ENCODE data around the gene HM13. TPM values are rescaled to one million over a fixed set of nuclear protein-coding genes. Genes with fewer than 3 reads are reported as not detected.

HM13 gene
- total RNA-seq, 1 experiment from 2014 or later, result 272 TPM

DNA sequence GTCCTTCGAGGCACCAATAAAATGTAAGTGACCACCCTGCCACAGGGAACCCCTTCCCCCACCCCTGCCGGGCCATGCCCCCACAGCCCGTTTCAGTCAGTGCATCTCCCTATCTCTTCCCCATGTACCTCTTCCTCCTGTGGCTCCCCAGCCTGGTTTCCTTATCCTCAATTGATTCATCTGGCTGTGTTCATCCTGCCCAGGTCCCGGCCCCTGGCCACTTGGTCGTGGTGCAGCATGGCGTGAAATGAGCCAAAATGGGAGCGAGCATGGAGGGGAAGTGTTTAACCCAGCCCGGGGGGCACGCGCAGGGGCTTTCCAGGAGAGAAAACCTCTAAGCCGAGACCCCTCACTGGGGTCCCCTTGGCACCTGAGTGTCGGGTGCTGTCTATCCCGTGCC is 35.9 kb downstream of the HM13 start:
- ChIA-PET CTCF (no interaction called here), POLR2A (ENCODE audit: unreplicated experiment) (no interaction called here)
- Histone ChIP-seq H3K9me2 (ENCODE audit: insufficient read depth) (no peaks in the 10 kb centered on the region), H3K4me2 (no peak overlapping the region), H3K79me2 (ENCODE audit: low read depth) (peaks cover 47% of the 10 kb centered on the region), H3K4me3 (no peak overlapping the region), H4K20me1 (ENCODE audit: insufficient read depth) (no peaks in the 10 kb centered on the region), H3K27me3 (ENCODE audit: insufficient read depth, low read depth) (no peaks in the 10 kb centered on the region), H3F3A (ENCODE audit: insufficient read depth, low read depth) (peaks cover 57% of the 10 kb centered on the region), H3K27ac (0 out of 2 replicates have a peak overlapping the region, but pooled peaks have one; percentile 12), H3K9me3 (ENCODE audit: insufficient read depth, low read depth) (no peaks in the 10 kb centered on the region), H2AFZ (no peak overlapping the region), H3K4me1 (replicated peaks; ENCODE audit: insufficient read depth) (peaks cover 41% of the 10 kb centered on the region), H3K36me3 (ENCODE audit: low read depth) (peaks cover 43% of the 10 kb centered on the region)
- TF ChIP-seq, protein P1, sequence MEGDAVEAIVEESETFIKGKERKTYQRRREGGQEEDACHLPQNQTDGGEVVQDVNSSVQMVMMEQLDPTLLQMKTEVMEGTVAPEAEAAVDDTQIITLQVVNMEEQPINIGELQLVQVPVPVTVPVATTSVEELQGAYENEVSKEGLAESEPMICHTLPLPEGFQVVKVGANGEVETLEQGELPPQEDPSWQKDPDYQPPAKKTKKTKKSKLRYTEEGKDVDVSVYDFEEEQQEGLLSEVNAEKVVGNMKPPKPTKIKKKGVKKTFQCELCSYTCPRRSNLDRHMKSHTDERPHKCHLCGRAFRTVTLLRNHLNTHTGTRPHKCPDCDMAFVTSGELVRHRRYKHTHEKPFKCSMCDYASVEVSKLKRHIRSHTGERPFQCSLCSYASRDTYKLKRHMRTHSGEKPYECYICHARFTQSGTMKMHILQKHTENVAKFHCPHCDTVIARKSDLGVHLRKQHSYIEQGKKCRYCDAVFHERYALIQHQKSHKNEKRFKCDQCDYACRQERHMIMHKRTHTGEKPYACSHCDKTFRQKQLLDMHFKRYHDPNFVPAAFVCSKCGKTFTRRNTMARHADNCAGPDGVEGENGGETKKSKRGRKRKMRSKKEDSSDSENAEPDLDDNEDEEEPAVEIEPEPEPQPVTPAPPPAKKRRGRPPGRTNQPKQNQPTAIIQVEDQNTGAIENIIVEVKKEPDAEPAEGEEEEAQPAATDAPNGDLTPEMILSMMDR (conservative IDR thresholded peaks at IDR 0.05), result no peak
- TF ChIP-seq EZH2 (IDR thresholded peaks at IDR 0.05; ENCODE audit: low read depth), result no peak
- DNase-seq, result no peak
- intact Hi-C loops (cut with micrococcal nuclease; ENCODE audit: unreplicated experiment), result no loop called here
- BruUV-seq (replicated peaks), result no TSS peak

DNA sequence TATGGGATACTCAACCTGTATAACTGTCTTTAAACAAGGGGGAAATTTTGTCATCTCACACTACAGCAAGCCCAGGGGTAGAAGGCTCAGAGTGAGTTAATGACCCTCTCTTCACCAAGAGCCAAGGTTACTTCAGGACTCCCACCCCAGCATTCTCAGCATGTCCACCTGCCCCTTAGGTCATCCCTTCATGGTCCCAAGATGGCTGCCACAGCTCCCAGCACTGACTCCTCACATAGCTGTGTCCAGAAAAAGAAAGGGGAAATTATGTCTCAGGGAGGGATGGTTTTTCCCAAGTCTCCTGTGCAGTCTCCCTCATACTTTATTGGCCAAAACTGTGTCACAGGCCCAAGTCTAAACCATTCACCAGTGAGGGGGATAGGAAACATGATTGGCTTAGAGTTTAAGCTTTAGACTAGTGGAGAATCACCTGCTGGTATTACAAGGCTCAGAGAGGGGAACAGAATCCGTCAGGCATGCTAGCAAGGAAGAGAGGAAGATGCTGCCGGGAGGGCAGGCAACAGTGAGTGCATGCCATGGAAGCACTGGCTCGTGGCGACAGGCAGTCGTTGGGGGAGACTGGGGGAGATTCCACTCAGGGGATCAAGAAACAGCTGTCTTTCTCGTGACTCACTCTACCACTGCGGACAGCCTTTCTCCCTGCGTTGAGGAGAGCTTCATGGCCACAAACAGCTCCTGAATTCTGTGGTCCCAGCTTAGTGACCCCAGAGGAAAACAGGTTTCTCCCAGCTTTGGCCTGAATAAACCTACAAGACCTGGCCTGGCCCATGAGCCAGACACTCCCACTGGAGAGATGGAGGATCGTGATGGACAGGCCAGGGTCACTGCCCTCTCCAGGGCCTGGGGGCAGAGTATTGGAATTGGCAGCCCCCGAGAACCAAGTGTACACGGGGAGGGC is 37.2 kb downstream of the HM13 start:
- H2AFZ ChIP-seq, result no peak overlapping the region
- H3K9me2 ChIP-seq (ENCODE audit: insufficient read depth), result no peaks in the 10 kb centered on the region
- H3F3A ChIP-seq (ENCODE audit: insufficient read depth, low read depth), result peaks cover 54% of the 10 kb centered on the region; the same call in 1 of the 2 replicates
- H3K27me3 ChIP-seq (ENCODE audit: insufficient read depth, low read depth), result no peaks in the 10 kb centered on the region
- no peak overlapping the region for H3K4me3 ChIP-seq
- H3K79me2 ChIP-seq (ENCODE audit: low read depth), result peaks cover 42% of the 10 kb centered on the region
- no peaks in the 10 kb centered on the region for H4K20me1 ChIP-seq (ENCODE audit: insufficient read depth)
- POLR2A ChIA-PET (ENCODE audit: unreplicated experiment), result interaction anchor here (0.6 kb wide), 1 partner anchor 61 kb away, joined by 3 read pairs; no protein-coding TSS in a partner anchor
- intact Hi-C loops (cut with micrococcal nuclease; ENCODE audit: unreplicated experiment), result no loop called here
- H3K4me2 ChIP-seq, result 0 out of 2 replicates have a peak overlapping the region, but pooled peaks have one; percentile 34
- peaks cover 47% of the 10 kb centered on the region for H3K36me3 ChIP-seq (ENCODE audit: low read depth)
- TF ChIP-seq, protein P1 (conservative IDR thresholded peaks at IDR 0.05), result no peak
- TF ChIP-seq EZH2 (IDR thresholded peaks at IDR 0.05; ENCODE audit: low read depth), result no peak
- no peaks in the 10 kb centered on the region for H3K9me3 ChIP-seq (ENCODE audit: insufficient read depth, low read depth)
- H3K4me1 ChIP-seq (replicated peaks; ENCODE audit: insufficient read depth), result peaks cover 28% of the 10 kb centered on the region
- H3K27ac ChIP-seq, result peak overlapping the region; percentile 47
- DNase-seq, result no peak
- BruUV-seq (replicated peaks), result no TSS peak
- CTCF ChIA-PET, result interaction anchor here (0.6 kb wide), 1 partner anchor 91 kb away, joined by 8 read pairs; no protein-coding TSS in a partner anchor

DNA sequence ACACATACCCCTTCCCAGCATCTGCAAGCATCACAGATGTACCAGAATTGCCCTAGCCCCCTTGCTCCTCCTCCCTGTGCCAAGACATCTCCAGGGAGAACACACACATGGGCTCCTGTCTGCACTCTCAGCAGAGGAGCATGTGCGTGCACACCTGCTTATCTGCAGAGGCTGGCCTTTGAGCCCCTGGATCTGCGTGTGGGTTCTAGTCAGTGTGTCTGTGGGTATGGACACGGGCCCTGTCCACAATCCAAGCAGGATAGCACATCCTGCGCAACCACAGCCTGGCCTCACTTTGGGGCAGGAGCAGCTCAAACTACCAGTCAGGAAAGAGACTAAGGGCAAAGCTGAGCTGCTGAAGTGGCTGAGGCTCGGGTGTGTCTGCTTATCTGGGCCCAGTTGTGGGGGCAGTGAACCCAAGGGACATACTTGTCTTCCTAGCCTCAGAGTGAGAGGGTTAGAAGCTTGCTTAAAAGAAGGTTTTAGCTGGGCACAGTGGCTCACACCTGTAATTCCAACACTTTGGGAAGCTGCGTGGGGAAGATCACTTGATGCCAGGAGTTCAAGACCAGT is 41.0 kb downstream of the HM13 start:
- no peaks in the 10 kb centered on the region for H4K20me1 ChIP-seq (ENCODE audit: insufficient read depth)
- no peak overlapping the region for H2AFZ ChIP-seq
- peaks cover 71% of the 10 kb centered on the region for H3F3A ChIP-seq (ENCODE audit: insufficient read depth, low read depth)
- no peaks in the 10 kb centered on the region for H3K27me3 ChIP-seq (ENCODE audit: insufficient read depth, low read depth)
- H3K4me3 ChIP-seq, result no peak overlapping the region
- H3K79me2 ChIP-seq (ENCODE audit: low read depth), result peaks cover 4% of the 10 kb centered on the region; the same call in 1 of the 2 replicates
- intact Hi-C loops (cut with micrococcal nuclease; ENCODE audit: unreplicated experiment), result no loop called here
- BruUV-seq (replicated peaks), result no TSS peak
- H3K4me2 ChIP-seq, result no peak overlapping the region
- DNase-seq, result no peak
- H3K27ac ChIP-seq, result no peak overlapping the region
- POLR2A ChIA-PET (ENCODE audit: unreplicated experiment), result interaction anchor here (0.6 kb wide), 2 partner anchors 57 to 93 kb away, joined by 3 to 24 read pairs; no protein-coding TSS in a partner anchor
- CTCF ChIA-PET, result no interaction called here
- peaks cover 47% of the 10 kb centered on the region for H3K4me1 ChIP-seq (replicated peaks; ENCODE audit: insufficient read depth)
- H3K9me2 ChIP-seq (ENCODE audit: insufficient read depth), result no peaks in the 10 kb centered on the region
- TF ChIP-seq EZH2 (IDR thresholded peaks at IDR 0.05; ENCODE audit: low read depth), result no peak
- TF ChIP-seq, protein P1 (conservative IDR thresholded peaks at IDR 0.05), result no peak
- H3K36me3 ChIP-seq (ENCODE audit: low read depth), result peaks cover 32% of the 10 kb centered on the region
- H3K9me3 ChIP-seq (ENCODE audit: insufficient read depth, low read depth), result no peaks in the 10 kb centered on the region

Measured in PC-9 (cell line).